H1 (cell line): Measurements from ENCODE around the gene GRK3. TPM values are rescaled to one million over a fixed set of nuclear protein-coding genes. Genes with fewer than 3 reads are reported as not detected.

Experiments
- CHD7 ChIP-seq: fragments of 300-600 bp; sonication (generic); IDR thresholded peaks from 2 replicates; pipeline ENCODE4 v1.7.1; 2012; ENCODE audit warnings: low read length, moderate library complexity, mild to moderate bottlenecking, inconsistent platforms; ENCODE audit not compliant: insufficient replicate concordance
- polyA plus RNA-seq, 7 experiments: library from polyadenylated mRNA; depleted of rRNA in 3 of 7; stranded (reverse) in 5 of 7; unstranded in 2 of 7; fragments of >200 nt in 5 of 7; fragments of 200-250 nt in 2 of 7; gene quantifications; 1 replicate in 5 of 7; 2 replicates in 1 of 7; 4 replicates in 1 of 7; pipeline versions ENCODE4 v1.2.1 to v1.2.3, GENCODE V29; 2011 to 2013; ENCODE audit warnings: missing spikeins in 2 of 7, mixed read lengths in 2 of 7
- total RNA-seq: library from RNA; stranded (reverse); fragmentation: NEBNext Ultra II Directional; extraction: Animal tissue kit (Norgen Biotek cat#: 25700); gene quantifications from 2 replicates; pipeline ENCODE4 v1.2.1, GENCODE V29; 2021

GRK3 gene
- total and polyA plus RNA-seq, 2 of the 8 experiments (the other 6 are each of a cell fraction or from before 2014, with no cell fraction given), result 7.5 to 35.3 TPM

GRCh38 chr22:25637032-25637431 lies 72.6 kb downstream of the GRK3 start (continued):
- TF ChIP-seq CHD7, result no peak
